GM12873 (cell line): ENCODE data around the gene MEF2A.

Experiments used
- TF ChIP-seq, protein P1 (sequence below): IDR thresholded peaks from 2 replicates; pipeline ENCODE4 v1.5.1; 2012; ENCODE audit warnings: low read depth, mild to moderate bottlenecking, moderate library complexity, low read length, control low read depth; ENCODE audit not compliant: insufficient read depth; ENCODE audit errors: missing control alignments

Gene MEF2A

DNA sequence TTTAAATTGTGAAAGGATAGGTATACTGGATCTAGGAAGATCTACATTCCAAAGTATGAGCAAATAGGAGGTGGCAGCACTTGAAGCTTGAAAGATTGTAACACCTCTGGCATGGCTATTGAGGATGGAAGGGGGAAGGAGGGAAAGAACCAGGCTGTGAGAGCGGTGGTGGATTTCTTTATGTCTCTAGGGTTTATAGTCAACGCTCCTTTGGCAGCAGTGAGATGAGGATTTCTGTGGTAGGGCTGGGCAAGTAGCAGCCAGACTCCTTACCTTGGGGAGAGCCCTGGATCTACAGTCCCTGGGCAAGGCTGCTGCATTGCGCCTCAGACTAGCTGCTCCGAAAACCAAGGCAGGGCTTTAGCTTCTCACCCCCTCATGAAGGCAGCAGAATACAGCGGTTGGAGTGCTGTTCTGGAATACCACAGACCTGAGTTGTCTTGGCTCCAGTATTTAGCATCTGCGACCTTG is 53.2 kb downstream of the MEF2A start:
- TF ChIP-seq, protein P1, sequence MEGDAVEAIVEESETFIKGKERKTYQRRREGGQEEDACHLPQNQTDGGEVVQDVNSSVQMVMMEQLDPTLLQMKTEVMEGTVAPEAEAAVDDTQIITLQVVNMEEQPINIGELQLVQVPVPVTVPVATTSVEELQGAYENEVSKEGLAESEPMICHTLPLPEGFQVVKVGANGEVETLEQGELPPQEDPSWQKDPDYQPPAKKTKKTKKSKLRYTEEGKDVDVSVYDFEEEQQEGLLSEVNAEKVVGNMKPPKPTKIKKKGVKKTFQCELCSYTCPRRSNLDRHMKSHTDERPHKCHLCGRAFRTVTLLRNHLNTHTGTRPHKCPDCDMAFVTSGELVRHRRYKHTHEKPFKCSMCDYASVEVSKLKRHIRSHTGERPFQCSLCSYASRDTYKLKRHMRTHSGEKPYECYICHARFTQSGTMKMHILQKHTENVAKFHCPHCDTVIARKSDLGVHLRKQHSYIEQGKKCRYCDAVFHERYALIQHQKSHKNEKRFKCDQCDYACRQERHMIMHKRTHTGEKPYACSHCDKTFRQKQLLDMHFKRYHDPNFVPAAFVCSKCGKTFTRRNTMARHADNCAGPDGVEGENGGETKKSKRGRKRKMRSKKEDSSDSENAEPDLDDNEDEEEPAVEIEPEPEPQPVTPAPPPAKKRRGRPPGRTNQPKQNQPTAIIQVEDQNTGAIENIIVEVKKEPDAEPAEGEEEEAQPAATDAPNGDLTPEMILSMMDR = no peak

- TF ChIP-seq, protein P1 = no peak
These were observed 53.9 kb downstream of the MEF2A start for GRCh38 chr15:99619712-99620111.

- TF ChIP-seq, protein P1 = no peak
These were observed 54.4 kb downstream of the MEF2A start for GRCh38 chr15:99620178-99620577.

GRCh38 chr15:99621767-99622166 is 56.0 kb downstream of the MEF2A start:
- TF ChIP-seq, protein P1 = no peak

DNA sequence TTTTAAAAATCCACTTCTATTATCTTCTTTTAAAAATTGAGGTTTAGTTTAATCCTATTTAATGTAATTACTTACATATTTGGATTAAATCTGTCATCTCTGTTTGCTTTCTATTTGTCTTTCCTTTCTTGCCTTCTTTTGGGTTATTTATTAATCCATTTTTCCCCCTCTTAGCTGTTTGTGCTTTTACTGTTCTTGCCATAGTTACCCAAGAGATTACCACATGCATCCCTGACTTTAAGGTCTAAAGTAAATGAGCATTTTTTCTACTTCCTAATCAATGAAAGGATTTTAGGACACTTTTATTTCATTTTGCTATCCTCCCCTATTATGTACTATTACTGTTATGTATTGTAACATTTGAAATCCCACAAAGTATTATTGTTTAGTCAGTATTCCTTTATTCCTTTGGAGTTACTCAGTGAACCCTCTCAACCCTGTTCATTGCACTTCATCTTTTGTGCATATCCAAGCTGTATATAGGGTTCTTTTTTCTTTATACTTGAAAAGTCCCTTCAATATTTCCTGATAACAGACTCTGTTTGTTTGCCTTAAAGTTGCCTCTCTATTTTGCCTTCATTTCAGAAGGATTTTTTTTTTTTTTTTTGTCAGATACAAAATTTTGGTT is 62.7 kb downstream of the MEF2A start:
- TF ChIP-seq, protein P1 = no peak

GRCh38 chr15:99630607-99631131 is 64.9 kb downstream of the MEF2A start:
- TF ChIP-seq, protein P1 = no peak

DNA sequence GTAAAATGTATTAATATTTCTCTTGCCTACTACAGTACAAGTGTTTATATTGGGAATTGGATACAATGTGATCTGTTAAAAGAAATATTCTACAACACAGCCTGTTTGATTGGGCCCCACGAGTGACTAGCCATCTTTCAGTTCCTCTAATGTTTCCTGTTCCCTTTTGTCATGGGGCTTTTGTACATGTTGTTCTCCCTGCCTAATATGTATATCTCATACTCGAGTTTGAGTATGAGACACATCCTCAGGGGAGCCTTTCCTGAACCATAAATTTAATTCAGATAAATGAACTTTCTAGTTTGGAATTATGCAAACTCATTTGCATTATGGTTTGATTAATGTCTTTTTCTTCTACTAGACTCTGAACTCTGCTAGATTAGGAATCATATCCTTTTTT is 65.5 kb downstream of the MEF2A start:
- TF ChIP-seq, protein P1 = no peak
